H9 (cell line): ENCODE data around the gene NEURL2. TPM values are rescaled to one million over a fixed set of nuclear protein-coding genes. Genes with fewer than 3 reads are reported as not detected.

Source experiments
- DNase-seq: peaks from one replicate; pipeline ENCODE4 v3.0.0-alpha.2; 2017
- H2AFZ ChIP-seq: one replicate; pipeline ENCODE4 v1.6.1; 2013; ENCODE audit warnings: mild to moderate bottlenecking, low read length, control low read depth, moderate library complexity
- H2AK5ac ChIP-seq: 2 replicates; pipeline ENCODE4 v1.6.1; 2013; ENCODE audit warnings: low read length, control low read depth, mixed read lengths; ENCODE audit not compliant: insufficient read length
- H2BK120ac ChIP-seq: one replicate; pipeline ENCODE4 v1.6.1; 2013; ENCODE audit warnings: low read depth, mild to moderate bottlenecking, low read length, control low read depth, inconsistent platforms; ENCODE audit not compliant: poor library complexity, severe bottlenecking
- H2BK12ac ChIP-seq: 2 replicates; pipeline ENCODE4 v1.6.1; 2013; ENCODE audit warnings: low read length, control low read depth, mixed read lengths, low read depth; ENCODE audit not compliant: insufficient read length
- H2BK15ac ChIP-seq: 2 replicates; pipeline ENCODE4 v1.6.1; 2013; ENCODE audit warnings: low read depth, low read length, control low read depth
- H2BK20ac ChIP-seq: one replicate; pipeline ENCODE4 v1.6.1; 2013; ENCODE audit warnings: low read depth, mild to moderate bottlenecking, low read length, control low read depth, inconsistent platforms; ENCODE audit not compliant: poor library complexity, severe bottlenecking
- H2BK5ac ChIP-seq: 2 replicates; pipeline ENCODE4 v1.6.1; 2013; ENCODE audit warnings: low read length, control low read depth, mixed read lengths; ENCODE audit not compliant: insufficient read length
- H3K14ac ChIP-seq: 2 replicates; pipeline ENCODE4 v1.6.1; 2013; ENCODE audit warnings: low read length, control low read depth; ENCODE audit not compliant: insufficient read depth
- H3K18ac ChIP-seq: 2 replicates; pipeline ENCODE4 v1.6.1; 2013; ENCODE audit warnings: low read depth, mild to moderate bottlenecking, mixed read lengths, low read length, control low read depth; ENCODE audit not compliant: insufficient read length
- H3K23ac ChIP-seq: 2 replicates; pipeline ENCODE4 v1.6.1; 2013; ENCODE audit warnings: low read length, control low read depth, mixed read lengths, low read depth; ENCODE audit not compliant: insufficient read length
- H3K23me2 ChIP-seq: 2 replicates; pipeline ENCODE4 v1.6.1; 2013; ENCODE audit warnings: low read depth, mild to moderate bottlenecking, mixed read lengths, low read length, control low read depth; ENCODE audit not compliant: insufficient read length, poor library complexity, severe bottlenecking
- H3K27ac ChIP-seq: 2 replicates; pipeline ENCODE4 v1.5.1; 2013; ENCODE audit warnings: low read length, control low read depth, mixed read lengths, low read depth; ENCODE audit not compliant: insufficient read length
- H3K27me3 ChIP-seq: 2 replicates; pipeline ENCODE4 v1.6.1; 2013; ENCODE audit warnings: low read length, control low read depth, inconsistent platforms; ENCODE audit not compliant: insufficient read depth
- H3K4ac ChIP-seq: 2 replicates; pipeline ENCODE4 v1.6.1; 2013; ENCODE audit warnings: low read depth, mild to moderate bottlenecking, control low read depth, inconsistent platforms, low read length, moderate library complexity
- H3K4me1 ChIP-seq: 2 replicates; pipeline ENCODE4 v1.6.1; 2013; ENCODE audit warnings: low read length, control low read depth, inconsistent platforms; ENCODE audit not compliant: insufficient read depth
- H3K4me2 ChIP-seq: 2 replicates; pipeline ENCODE4 v1.6.1; 2013; ENCODE audit warnings: low read length, control low read depth, mixed read lengths; ENCODE audit not compliant: insufficient read length, insufficient read depth
- H3K56ac ChIP-seq: 2 replicates; pipeline ENCODE4 v1.6.1; 2013; ENCODE audit warnings: low read depth, mild to moderate bottlenecking, mixed read lengths, low read length, control low read depth; ENCODE audit not compliant: insufficient read length
- H3K79me1 ChIP-seq: 2 replicates; pipeline ENCODE4 v1.6.1; 2013; ENCODE audit warnings: low read depth, mild to moderate bottlenecking, moderate library complexity, low read length, control low read depth, inconsistent platforms; ENCODE audit not compliant: insufficient read depth, poor library complexity, severe bottlenecking
- H3K79me2 ChIP-seq: 2 replicates; pipeline ENCODE4 v1.6.1; 2013; ENCODE audit warnings: low read length, control low read depth, inconsistent platforms; ENCODE audit not compliant: insufficient read depth
- H3K9ac ChIP-seq: 2 replicates; pipeline ENCODE4 v1.6.1; 2013; ENCODE audit warnings: low read length, control low read depth, mixed read lengths; ENCODE audit not compliant: insufficient read length; ENCODE audit errors: extremely low read depth
- H3K9me3 ChIP-seq: one replicate; pipeline ENCODE4 v1.6.1; 2013; ENCODE audit warnings: low read depth, low read length, inconsistent platforms; ENCODE audit not compliant: control insufficient read depth
- H3T11ph ChIP-seq: one replicate; pipeline ENCODE4 v1.6.1; 2013; ENCODE audit warnings: mild to moderate bottlenecking, low read length, control low read depth, inconsistent platforms
- H4K20me1 ChIP-seq: one replicate; pipeline ENCODE4 v1.6.1; 2013; ENCODE audit not compliant: control insufficient read depth, insufficient read length, insufficient read depth
- H4K5ac ChIP-seq: 2 replicates; pipeline ENCODE4 v1.6.1; 2013; ENCODE audit warnings: low read depth, mild to moderate bottlenecking, mixed read lengths, low read length, control low read depth; ENCODE audit not compliant: insufficient read length
- H4K8ac ChIP-seq: replicated peaks from 2 replicates; pipeline ENCODE4 v1.6.1; 2013; ENCODE audit warnings: low read length, control low read depth, mixed read lengths, low read depth; ENCODE audit not compliant: insufficient read length
- H4K91ac ChIP-seq: 2 replicates; pipeline ENCODE4 v1.6.1; 2013; ENCODE audit warnings: low read depth, mild to moderate bottlenecking, moderate library complexity, mixed read lengths, low read length, control low read depth; ENCODE audit not compliant: insufficient read length
- H3K27ac Mint-ChIP-seq, 3 experiments: 2 replicates in 2 of 3; 3 replicates in 1 of 3; pipeline ENCODE4 v1.8.0; 2020 to 2021; ENCODE audit warnings: mixed read lengths in 3 of 3, mild to moderate bottlenecking in 1 of 3, moderate library complexity in 1 of 3
- H3K27me3 Mint-ChIP-seq: 2 replicates; pipeline ENCODE4 v1.8.0; 2021; ENCODE audit warnings: low read depth, mild to moderate bottlenecking, moderate library complexity, mixed read lengths
- H3K36me3 Mint-ChIP-seq, 3 experiments: 2 replicates in 2 of 3; 3 replicates in 1 of 3; pipeline ENCODE4 v1.8.0; 2020 to 2021; ENCODE audit warnings: low read depth in 3 of 3, mixed read lengths in 3 of 3; ENCODE audit not compliant: insufficient read depth in 1 of 3
- H3K4me1 Mint-ChIP-seq, 2 experiments: 2 replicates each; pipeline ENCODE4 v1.8.0; 2020; ENCODE audit warnings: mixed read lengths in 2 of 2
- H3K4me3 Mint-ChIP-seq, 2 experiments: 2 replicates in 1 of 2; 3 replicates in 1 of 2; pipeline ENCODE4 v1.8.0; 2020 to 2021; ENCODE audit warnings: mild to moderate bottlenecking in 2 of 2, mixed read lengths in 2 of 2, moderate library complexity in 1 of 2
- H3K9me3 Mint-ChIP-seq, 2 experiments: 2 replicates in 1 of 2; 3 replicates in 1 of 2; pipeline ENCODE4 v1.8.0; 2020; ENCODE audit warnings: mild to moderate bottlenecking in 2 of 2, mixed read lengths in 2 of 2, moderate library complexity in 1 of 2
- WGBS: extraction: QIAGEN DNeasy Blood & Tissue Kit; methylation state at CpG from one replicate; pipeline ENCODE4 v1.1.7; 2013; ENCODE audit warnings: missing lambda C conversion rate, low lambda C conversion rate, mixed read lengths; ENCODE audit not compliant: insufficient read length; ENCODE audit errors: extremely low coverage; 5-methylcytosine and 5-hydroxymethylcytosine counted together
- total RNA-seq: library from RNA; stranded (reverse); gene quantifications from 2 replicates; pipeline ENCODE4 v1.2.1, GENCODE V29; 2021
- TF ChIP-seq, protein P1 (sequence below): fragments of 200-600 bp; sonication (generic); conservative IDR thresholded peaks from 3 replicates; pipeline ENCODE4 v1.8.0; 2021; ENCODE audit warnings: antibody characterized with exemption, mild to moderate bottlenecking

NEURL2 gene
- total RNA-seq, 1 experiment from 2014 or later: 5.4 TPM

DNA sequence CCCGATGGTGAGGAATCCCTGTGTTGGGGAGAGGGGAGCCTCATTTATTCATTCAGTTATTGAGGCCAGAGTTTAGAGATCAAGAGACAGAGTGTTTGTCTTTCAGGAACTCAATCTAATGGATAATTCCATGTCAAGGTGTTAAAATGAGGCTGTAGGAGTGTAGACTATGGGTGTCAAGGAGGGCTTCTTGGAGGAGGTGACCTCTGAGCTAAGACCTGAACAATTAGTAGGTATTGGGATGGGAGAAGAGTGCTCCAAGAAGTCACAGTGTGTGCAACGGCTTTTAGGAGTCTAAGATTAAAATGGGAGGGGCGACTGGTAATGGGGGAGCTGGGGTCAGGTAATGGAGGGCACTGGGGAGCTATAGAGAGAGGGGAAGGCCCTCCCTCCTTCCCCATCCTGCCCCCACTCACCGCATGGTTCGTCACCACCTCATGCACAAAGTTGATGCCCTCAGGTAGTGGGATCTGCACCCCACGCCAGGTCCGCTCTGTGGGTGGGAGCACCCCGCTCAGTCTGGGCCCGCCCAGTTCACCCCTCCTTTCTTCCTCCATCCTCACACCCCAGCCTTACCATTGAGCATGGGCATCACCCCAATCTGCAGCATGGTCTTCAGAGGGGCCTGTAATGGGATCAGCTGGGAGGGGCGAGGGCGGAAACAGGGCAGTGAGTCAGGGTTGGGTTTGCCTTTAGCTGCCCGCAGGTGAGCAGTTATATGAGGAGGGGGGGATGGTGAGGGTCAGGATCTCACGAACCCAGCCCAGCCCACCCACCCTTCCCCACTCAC lies 8.2 kb upstream of the NEURL2 start:
- Histone ChIP-seq H3K14ac (no peak overlapping the region), H2AFZ (no peak overlapping the region), H2BK12ac (no peak overlapping the region), H2BK20ac (no peak overlapping the region), H4K20me1 (no peaks in the 10 kb centered on the region), H3K27ac (no peak overlapping the region), H3K9ac (no peak overlapping the region), H3K4me1 (no peaks in the 10 kb centered on the region), H3K79me1 (no peaks in the 10 kb centered on the region), H2BK120ac (no peak overlapping the region), H3K79me2 (no peaks in the 10 kb centered on the region), H3K27me3 (no peaks in the 10 kb centered on the region), H3K23me2 (no peaks in the 10 kb centered on the region), H2AK5ac (no peak overlapping the region), H3K18ac (no peak overlapping the region), H4K91ac (no peak overlapping the region), H3K4me2 (no peak overlapping the region), H2BK15ac (no peak overlapping the region), H3K23ac (no peak overlapping the region), H3K9me3 (no peaks in the 10 kb centered on the region), H4K5ac (no peak overlapping the region), H2BK5ac (no peak overlapping the region), H4K8ac (no peak overlapping the region), H3T11ph (no peak overlapping the region), H3K4ac (no peak overlapping the region), H3K56ac (no peak overlapping the region)
- TF ChIP-seq, protein P1, sequence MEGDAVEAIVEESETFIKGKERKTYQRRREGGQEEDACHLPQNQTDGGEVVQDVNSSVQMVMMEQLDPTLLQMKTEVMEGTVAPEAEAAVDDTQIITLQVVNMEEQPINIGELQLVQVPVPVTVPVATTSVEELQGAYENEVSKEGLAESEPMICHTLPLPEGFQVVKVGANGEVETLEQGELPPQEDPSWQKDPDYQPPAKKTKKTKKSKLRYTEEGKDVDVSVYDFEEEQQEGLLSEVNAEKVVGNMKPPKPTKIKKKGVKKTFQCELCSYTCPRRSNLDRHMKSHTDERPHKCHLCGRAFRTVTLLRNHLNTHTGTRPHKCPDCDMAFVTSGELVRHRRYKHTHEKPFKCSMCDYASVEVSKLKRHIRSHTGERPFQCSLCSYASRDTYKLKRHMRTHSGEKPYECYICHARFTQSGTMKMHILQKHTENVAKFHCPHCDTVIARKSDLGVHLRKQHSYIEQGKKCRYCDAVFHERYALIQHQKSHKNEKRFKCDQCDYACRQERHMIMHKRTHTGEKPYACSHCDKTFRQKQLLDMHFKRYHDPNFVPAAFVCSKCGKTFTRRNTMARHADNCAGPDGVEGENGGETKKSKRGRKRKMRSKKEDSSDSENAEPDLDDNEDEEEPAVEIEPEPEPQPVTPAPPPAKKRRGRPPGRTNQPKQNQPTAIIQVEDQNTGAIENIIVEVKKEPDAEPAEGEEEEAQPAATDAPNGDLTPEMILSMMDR: no peak
- Mint-ChIP-seq H3K4me1 (no peaks in the 10 kb centered on the region), H3K4me3 (no peak overlapping the region), H3K27ac (no peak overlapping the region), H3K36me3 (peaks cover 28 to 54% (median 54%) of the 10 kb centered on the region in 3 experiments), H3K9me3 (no peaks in the 10 kb centered on the region), H3K27me3 (no peaks in the 10 kb centered on the region; the same call in 1 of the 2 replicates)
- DNase-seq: no peak
- no CpG with 5 or more reads among the region's 13 CpGs for WGBS
